ENCODE results near the gene HEATR9. TPM values are rescaled to one million over a fixed set of nuclear protein-coding genes. Genes with fewer than 3 reads are reported as not detected.

The HEATR9 gene
- polyA plus RNA-seq, 3 donors = not detected

DNA sequence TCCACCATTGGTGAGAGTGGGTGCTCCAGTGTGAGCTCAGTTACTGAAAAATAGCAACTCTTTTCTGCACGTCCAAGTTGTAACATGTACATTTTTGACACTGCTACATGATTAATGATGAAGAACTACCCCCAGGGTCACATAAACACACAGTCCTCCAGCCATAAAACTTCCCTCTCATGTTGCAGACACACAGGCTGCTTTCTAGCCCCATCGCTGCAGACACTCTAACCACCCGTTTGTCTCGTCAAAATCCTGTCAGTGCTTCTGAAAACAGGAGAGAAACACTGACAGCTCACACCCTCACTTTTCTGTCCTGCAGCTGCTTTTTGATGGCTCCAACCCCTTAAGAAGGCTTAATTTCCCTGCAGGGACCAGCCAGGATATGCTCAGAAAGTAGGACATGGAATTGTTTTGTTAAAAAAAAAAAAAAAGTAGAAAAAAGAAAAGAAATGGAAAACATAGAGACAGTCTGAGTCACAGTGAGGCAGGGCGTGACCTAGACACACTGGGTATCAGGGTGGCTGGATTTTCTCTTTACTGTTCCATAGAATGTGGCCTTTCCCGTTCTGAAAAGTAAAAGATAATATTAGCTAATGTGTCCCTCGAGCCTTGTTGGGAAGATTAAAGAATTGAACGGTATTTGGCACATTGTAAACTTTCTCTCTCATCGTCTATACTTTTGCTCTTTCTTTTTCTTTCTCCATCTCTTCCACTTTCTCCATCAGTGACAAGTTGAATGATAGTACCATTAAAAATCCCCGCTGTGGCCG is 32.2 kb upstream of the HEATR9 start:
- WGBS (ENCODE audit: insufficient coverage) = 63% methylated on average over 5 of the region's 11 CpGs
- Histone ChIP-seq H3K27ac (ENCODE audit: low read depth in 1 of 2, low read length in 2 of 2) (no peak overlapping the region), H3K36me3 (replicated peaks in 1 of 2; ENCODE audit: control insufficient read depth in 1 of 2, insufficient read depth in 2 of 2, low read length in 2 of 2) (no peaks in the 10 kb centered on the region), H3K4me3 (replicated peaks in 1 of 3; ENCODE audit: low read depth in 2 of 3, low read length in 3 of 3) (no peak overlapping the region), H3K4me1 (ENCODE audit: control insufficient read depth in 1 of 2, insufficient read depth in 2 of 2, low read length in 2 of 2) (peaks cover 26 to 35% of the 10 kb centered on the region in 2 donors), H3K79me2 (ENCODE audit: insufficient read depth, low read length) (no peaks in the 10 kb centered on the region), H3K9ac (ENCODE audit: insufficient read depth, low read length, poor library complexity, severe bottlenecking) (no peak overlapping the region), H3K27me3 (ENCODE audit: control insufficient read depth in 2 of 2, insufficient read depth in 2 of 2, low read length in 2 of 2) (no peaks in the 10 kb centered on the region), H2AFZ (ENCODE audit: insufficient read depth, low read depth, low read length, poor library complexity, severe bottlenecking) (no peak overlapping the region), H4K20me1 (ENCODE audit: insufficient read depth, low read length) (no peaks in the 10 kb centered on the region), H3K4me2 (replicated peaks; ENCODE audit: extremely low read depth, low read length, poor library complexity, severe bottlenecking) (no peak overlapping the region), H3K9me3 (replicated peaks in 1 of 2; ENCODE audit: control insufficient read depth in 1 of 2, insufficient read depth in 1 of 2, low read length in 2 of 2) (no peaks in the 10 kb centered on the region)
- Mint-ChIP-seq H3K27me3 (ENCODE audit: low read depth in 3 of 3) (peaks cover 0 to 3% (median 2%) of the 10 kb centered on the region in 3 donors), H3K4me3 (no peak overlapping the region), H3K9me3 (no peaks in the 10 kb centered on the region), H3K4me1 (peaks cover 33% of the 10 kb centered on the region), H3K27ac (no peak overlapping the region), H3K36me3 (peaks cover 0 to 3% of the 10 kb centered on the region in 2 donors)
- no peak for DNase-seq
- TF ChIP-seq, protein P1, sequence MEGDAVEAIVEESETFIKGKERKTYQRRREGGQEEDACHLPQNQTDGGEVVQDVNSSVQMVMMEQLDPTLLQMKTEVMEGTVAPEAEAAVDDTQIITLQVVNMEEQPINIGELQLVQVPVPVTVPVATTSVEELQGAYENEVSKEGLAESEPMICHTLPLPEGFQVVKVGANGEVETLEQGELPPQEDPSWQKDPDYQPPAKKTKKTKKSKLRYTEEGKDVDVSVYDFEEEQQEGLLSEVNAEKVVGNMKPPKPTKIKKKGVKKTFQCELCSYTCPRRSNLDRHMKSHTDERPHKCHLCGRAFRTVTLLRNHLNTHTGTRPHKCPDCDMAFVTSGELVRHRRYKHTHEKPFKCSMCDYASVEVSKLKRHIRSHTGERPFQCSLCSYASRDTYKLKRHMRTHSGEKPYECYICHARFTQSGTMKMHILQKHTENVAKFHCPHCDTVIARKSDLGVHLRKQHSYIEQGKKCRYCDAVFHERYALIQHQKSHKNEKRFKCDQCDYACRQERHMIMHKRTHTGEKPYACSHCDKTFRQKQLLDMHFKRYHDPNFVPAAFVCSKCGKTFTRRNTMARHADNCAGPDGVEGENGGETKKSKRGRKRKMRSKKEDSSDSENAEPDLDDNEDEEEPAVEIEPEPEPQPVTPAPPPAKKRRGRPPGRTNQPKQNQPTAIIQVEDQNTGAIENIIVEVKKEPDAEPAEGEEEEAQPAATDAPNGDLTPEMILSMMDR (IDR thresholded peaks at IDR 0.05) = no peak
- intact Hi-C loops (cut with micrococcal nuclease) = no loop called here

DNA sequence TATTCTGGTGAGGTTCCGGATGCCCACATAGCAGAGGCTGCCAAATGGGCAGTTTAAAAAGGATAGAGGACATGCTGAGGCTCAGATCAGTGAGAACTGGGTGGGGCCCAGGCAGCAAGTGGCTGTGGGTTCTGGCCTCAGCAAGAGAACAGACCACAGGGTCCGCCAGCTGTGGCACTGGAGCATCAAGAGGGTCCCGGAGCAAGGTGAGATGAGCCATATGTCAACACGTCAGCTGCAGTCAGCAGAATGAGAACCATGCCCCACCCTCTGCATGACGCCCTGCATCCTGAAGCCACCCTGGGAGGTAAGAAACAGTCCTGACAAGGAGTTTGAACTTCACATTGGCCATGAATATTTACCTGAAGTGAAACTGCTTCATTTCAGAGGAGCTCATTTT is 31.6 kb upstream of the HEATR9 start:
- TF ChIP-seq, protein P1 (IDR thresholded peaks at IDR 0.05) = no peak
- H3K9me3 Mint-ChIP-seq = no peaks in the 10 kb centered on the region
- H4K20me1 ChIP-seq (ENCODE audit: insufficient read depth, low read length) = no peaks in the 10 kb centered on the region
- no peak overlapping the region for H3K4me2 ChIP-seq (replicated peaks; ENCODE audit: extremely low read depth, low read length, poor library complexity, severe bottlenecking)
- no peak overlapping the region for H3K27ac ChIP-seq (ENCODE audit: low read depth in 1 of 2, low read length in 2 of 2)
- H3K27me3 Mint-ChIP-seq (ENCODE audit: low read depth in 3 of 3) = peaks cover 0 to 3% (median 2%) of the 10 kb centered on the region in 3 donors
- no peak overlapping the region for H3K4me3 Mint-ChIP-seq
- intact Hi-C loops (cut with micrococcal nuclease) = no loop called here
- H3K79me2 ChIP-seq (ENCODE audit: insufficient read depth, low read length) = no peaks in the 10 kb centered on the region
- peaks cover 39% of the 10 kb centered on the region for H3K4me1 Mint-ChIP-seq
- H3K27ac Mint-ChIP-seq = peak overlapping the region in 1 of 7 donors; percentile 1
- H3K9me3 ChIP-seq (replicated peaks in 1 of 2; ENCODE audit: control insufficient read depth in 1 of 2, insufficient read depth in 1 of 2, low read length in 2 of 2) = no peaks in the 10 kb centered on the region
- no peaks in the 10 kb centered on the region for H3K36me3 ChIP-seq (replicated peaks in 1 of 2; ENCODE audit: control insufficient read depth in 1 of 2, insufficient read depth in 2 of 2, low read length in 2 of 2)
- peaks cover 33 to 41% of the 10 kb centered on the region in 2 donors for H3K4me1 ChIP-seq (ENCODE audit: control insufficient read depth in 1 of 2, insufficient read depth in 2 of 2, low read length in 2 of 2)
- 78% methylated on average over 5 of the region's 5 CpGs for WGBS (ENCODE audit: insufficient coverage)
- no peak overlapping the region for H2AFZ ChIP-seq (ENCODE audit: insufficient read depth, low read depth, low read length, poor library complexity, severe bottlenecking)
- DNase-seq = no peak
- H3K36me3 Mint-ChIP-seq = peaks cover 0 to 3% of the 10 kb centered on the region in 2 donors
- H3K9ac ChIP-seq (ENCODE audit: insufficient read depth, low read length, poor library complexity, severe bottlenecking) = no peak overlapping the region
- H3K27me3 ChIP-seq (ENCODE audit: control insufficient read depth in 2 of 2, insufficient read depth in 2 of 2, low read length in 2 of 2) = no peaks in the 10 kb centered on the region
- H3K4me3 ChIP-seq (replicated peaks in 1 of 3; ENCODE audit: low read depth in 2 of 3, low read length in 3 of 3) = no peak overlapping the region
